Large intestine (tissue), 3 donors: ENCODE measurements around the gene C4orf50. TPM values are rescaled to one million over a fixed set of nuclear protein-coding genes. Genes with fewer than 3 reads are reported as not detected.

ENCODE experiments used
- DNase-seq, 2 donors: peaks; one replicate each; pipeline versions ENCODE4 v3.0.0 to v3.0.0-alpha.2; 2013
- H3K27ac ChIP-seq: one replicate; pipeline ENCODE4 v1.5.1; 2013; ENCODE audit warnings: low read length
- H3K27me3 ChIP-seq: 2 replicates; pipeline ENCODE4 v1.6.1; 2013; ENCODE audit warnings: low read length; ENCODE audit not compliant: control insufficient read depth, insufficient read depth
- H3K36me3 ChIP-seq: 2 replicates; pipeline ENCODE4 v1.6.1; 2013; ENCODE audit warnings: low read length; ENCODE audit not compliant: control insufficient read depth, insufficient read depth
- H3K4me1 ChIP-seq: one replicate; pipeline ENCODE4 v1.6.1; 2013; ENCODE audit warnings: low read length; ENCODE audit not compliant: control insufficient read depth, insufficient read depth
- H3K4me3 ChIP-seq: one replicate; pipeline ENCODE4 v1.5.1; 2013; ENCODE audit warnings: low read length
- H3K9me3 ChIP-seq: one replicate; pipeline ENCODE4 v1.6.1; 2013; ENCODE audit warnings: mild to moderate bottlenecking, low read depth, low read length, moderate library complexity; ENCODE audit not compliant: control insufficient read depth
- WGBS: methylation state at CpG from one replicate; pipeline ENCODE4 v1.1.5; 2013; ENCODE audit warnings: low lambda C conversion rate; ENCODE audit not compliant: insufficient coverage; 5-methylcytosine and 5-hydroxymethylcytosine counted together
- polyA plus RNA-seq: library from polyadenylated mRNA; unstranded; fragments of 120-200 nt; gene quantifications from one replicate; pipeline ENCODE4 v1.2.1, GENCODE V29; 2013

The C4orf50 gene
- polyA plus RNA-seq, 1 donor, result 0.58 TPM

DNA sequence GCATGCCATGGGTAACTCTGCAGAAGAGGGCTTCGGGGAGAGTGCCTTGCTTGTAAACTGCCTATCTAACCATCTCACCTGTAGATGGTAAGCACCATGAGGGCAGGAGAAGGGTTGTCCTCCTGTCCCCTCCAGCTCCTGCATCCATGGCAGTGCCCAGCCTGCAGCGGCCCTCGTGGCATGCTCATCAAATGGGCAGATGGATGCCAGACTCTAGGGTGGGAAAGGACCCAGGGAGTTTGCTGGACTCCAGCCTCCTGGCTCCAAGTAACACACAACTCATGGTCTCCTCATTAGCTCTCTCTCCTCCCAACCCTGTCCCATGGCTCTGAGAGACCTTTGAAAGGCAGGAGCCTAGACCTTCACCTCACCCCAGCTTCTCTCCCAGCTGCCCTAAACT, 95.7 kb downstream of the C4orf50 start:
- Histone ChIP-seq H3K4me1 (no peaks in the 10 kb centered on the region), H3K9me3 (no peaks in the 10 kb centered on the region), H3K27me3 (no peaks in the 10 kb centered on the region), H3K36me3 (no peaks in the 10 kb centered on the region), H3K27ac (no peak overlapping the region), H3K4me3 (no peak overlapping the region)
- DNase-seq, result no peak
- no CpG with 5 or more reads among the region's 3 CpGs for WGBS

DNA sequence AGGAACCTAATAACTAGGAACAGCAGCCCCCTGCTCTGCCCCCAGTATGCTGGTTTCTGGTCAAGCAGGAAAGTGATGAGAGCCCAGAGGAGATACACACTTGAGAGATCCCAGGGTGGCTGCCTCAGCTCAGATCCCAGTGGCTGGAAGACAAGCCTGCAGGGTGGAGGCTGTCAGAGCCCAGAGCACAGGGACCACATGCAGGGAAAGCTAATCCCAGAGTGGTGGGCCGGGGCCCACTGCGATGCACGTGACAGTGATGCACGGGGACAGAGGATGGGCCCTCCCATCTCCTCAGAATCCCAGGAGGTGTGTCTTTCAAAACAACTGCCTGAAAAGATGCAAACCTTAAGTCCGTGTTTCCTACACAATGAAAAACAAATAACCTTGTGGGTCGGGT, 96.2 kb downstream of the C4orf50 start:
- no peak overlapping the region for H3K27ac ChIP-seq
- H3K4me3 ChIP-seq, result no peak overlapping the region
- WGBS, result no CpG with 5 or more reads among the region's 6 CpGs
- H3K27me3 ChIP-seq, result no peaks in the 10 kb centered on the region
- H3K4me1 ChIP-seq, result no peaks in the 10 kb centered on the region
- no peaks in the 10 kb centered on the region for H3K9me3 ChIP-seq
- no peak for DNase-seq
- no peaks in the 10 kb centered on the region for H3K36me3 ChIP-seq

DNA sequence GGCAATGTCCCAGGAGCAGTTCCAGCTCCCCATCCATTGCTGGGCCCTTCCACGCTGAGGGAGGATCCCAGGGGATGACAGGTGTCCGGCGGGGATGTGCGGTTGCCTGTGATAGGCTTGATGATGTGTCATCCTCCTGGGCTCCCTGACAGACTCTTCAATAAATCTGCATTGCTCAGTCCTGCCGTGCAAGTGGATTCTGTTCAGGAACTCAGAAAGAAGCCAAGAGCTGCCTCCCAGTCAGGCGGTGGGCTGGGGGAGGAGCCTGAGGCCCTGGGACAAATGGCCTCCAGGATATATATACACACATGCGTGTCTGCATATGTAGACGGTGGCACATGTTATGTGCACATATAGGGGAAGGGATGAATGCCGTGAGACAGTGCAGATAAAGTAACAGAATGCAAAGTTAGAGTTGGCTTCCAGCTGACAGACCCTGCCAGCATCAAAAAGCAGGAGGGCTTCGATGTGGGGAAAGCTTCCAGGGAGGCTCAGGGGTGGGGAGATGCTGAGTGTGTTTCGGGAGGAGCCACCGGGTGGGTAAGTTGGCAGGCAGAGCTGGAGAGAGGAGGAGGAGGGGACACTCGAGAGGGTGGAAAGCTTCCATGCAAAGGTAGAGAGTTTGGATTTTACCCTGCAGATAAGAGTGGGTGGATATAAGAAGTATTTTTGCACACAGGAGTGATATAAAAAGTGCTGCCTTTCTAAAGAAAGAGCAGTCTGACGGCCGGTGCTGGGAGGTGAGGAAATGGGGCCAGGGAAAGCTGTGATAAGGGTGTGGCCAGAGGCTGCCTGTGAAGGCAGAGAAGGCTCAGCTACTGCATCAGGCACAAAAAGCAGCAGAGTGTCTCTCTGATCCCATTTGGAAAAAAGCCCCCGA, 96.9 kb downstream of the C4orf50 start:
- Histone ChIP-seq H3K36me3 (no peaks in the 10 kb centered on the region), H3K4me1 (no peaks in the 10 kb centered on the region), H3K27me3 (no peaks in the 10 kb centered on the region), H3K4me3 (no peak overlapping the region), H3K9me3 (no peaks in the 10 kb centered on the region), H3K27ac (no peak overlapping the region)
- WGBS, result 50% methylated on average over 1 of the region's 16 CpGs
- DNase-seq, result no peak

DNA sequence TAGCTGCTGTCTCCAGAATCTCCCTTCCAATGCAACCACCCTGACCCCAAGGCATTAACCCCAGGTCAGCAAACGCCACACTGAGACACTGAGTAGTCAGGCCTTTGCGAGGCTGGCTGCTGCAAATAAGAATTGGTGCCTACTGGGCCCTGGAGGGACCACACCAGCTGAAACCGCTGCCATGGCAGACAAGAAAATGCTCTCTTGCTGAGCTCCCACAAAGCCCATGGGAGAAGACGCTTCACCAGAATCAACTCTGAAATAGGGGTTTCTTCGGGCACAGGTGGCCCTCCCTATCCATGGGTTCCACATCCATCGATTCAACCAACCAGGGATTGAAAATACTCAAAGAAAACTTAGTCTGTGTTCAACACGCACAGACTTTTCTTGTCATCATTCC, 98.7 kb downstream of the C4orf50 start:
- no peaks in the 10 kb centered on the region for H3K9me3 ChIP-seq
- no CpG with 5 or more reads among the region's 7 CpGs for WGBS
- H3K27ac ChIP-seq, result no peak overlapping the region
- DNase-seq, result no peak
- no peaks in the 10 kb centered on the region for H3K36me3 ChIP-seq
- H3K4me3 ChIP-seq, result no peak overlapping the region
- H3K27me3 ChIP-seq, result no peaks in the 10 kb centered on the region
- no peaks in the 10 kb centered on the region for H3K4me1 ChIP-seq

DNA sequence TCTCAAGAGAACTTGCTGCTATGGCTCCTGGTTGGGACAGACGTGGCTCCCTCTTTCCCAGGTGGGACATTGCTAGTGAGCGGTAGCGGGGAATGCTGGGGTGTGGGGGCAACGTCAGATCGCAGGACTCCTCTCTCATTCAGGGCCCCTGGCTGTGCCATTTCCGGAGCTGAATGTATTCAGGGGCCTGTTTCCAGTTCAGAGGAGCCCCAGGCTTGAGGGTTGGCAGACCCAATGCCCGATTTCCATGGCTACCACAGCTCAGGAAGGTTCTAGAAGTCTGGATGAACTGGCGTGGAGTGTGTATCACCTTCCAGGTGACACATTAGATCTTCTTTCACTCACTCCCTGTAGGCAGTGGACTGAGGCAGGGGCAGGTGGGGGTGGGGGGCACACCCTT, 99.2 kb downstream of the C4orf50 start:
- no peaks in the 10 kb centered on the region for H3K27me3 ChIP-seq
- no peaks in the 10 kb centered on the region for H3K4me1 ChIP-seq
- H3K4me3 ChIP-seq, result no peak overlapping the region
- H3K36me3 ChIP-seq, result no peaks in the 10 kb centered on the region
- no CpG with 5 or more reads among the region's 8 CpGs for WGBS
- no peak overlapping the region for H3K27ac ChIP-seq
- H3K9me3 ChIP-seq, result no peaks in the 10 kb centered on the region
- DNase-seq, result no peak

DNA sequence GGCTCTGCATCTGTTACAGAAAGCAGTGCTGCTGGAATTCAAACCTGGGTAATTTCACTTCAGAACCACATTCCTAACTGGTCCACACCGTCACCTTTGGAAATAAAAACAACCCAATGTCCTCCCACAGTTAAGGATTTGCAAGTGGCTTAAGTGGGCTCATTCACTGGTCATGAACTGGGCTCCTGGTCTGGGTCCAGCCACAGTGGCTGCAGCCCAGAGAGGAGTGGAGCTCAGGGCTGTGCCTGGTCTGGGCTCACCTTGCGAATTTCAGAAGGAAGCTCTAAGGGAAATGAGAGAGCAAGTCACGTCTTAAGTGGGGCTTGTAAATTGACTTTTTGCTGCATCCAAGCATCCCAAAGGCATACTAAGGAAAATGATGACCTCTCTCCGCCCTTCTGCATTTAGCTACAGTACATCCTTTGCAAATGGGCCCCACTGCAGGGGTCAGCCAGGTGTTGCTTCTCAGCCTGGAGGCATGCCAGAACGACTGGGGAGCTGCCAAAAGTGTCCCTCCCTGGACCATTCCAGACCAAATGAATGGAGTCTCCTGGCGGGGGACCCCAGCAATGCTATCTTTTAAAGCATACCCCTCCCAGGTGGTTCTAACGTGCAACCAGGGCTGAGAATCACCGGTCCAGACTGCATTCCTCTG, 99.8 kb downstream of the C4orf50 start:
- Histone ChIP-seq H3K9me3 (no peaks in the 10 kb centered on the region), H3K4me1 (no peaks in the 10 kb centered on the region), H3K27me3 (no peaks in the 10 kb centered on the region), H3K27ac (no peak overlapping the region), H3K36me3 (no peaks in the 10 kb centered on the region), H3K4me3 (no peak overlapping the region)
- DNase-seq, result no peak
- WGBS, result no CpG with 5 or more reads among the region's 8 CpGs

DNA sequence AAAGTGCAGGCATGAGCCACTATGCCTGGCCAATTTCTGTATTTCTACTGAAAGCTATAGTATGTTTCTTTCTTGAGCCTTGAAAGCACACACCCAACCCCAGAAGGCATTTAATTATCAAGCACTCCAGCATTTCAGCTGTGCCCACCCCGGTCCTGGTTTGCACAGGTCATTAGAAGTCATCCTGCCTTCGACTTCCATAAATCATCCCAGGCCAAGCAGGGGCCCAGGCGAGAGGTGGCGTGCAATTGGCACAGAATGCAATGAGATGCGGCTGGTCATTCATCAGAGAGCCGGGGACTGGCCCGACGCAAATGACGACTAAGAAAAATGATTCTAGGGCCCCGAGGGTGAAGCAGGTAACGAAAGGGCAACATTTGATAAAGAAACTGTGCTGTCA, 100.6 kb downstream of the C4orf50 start:
- H3K4me1 ChIP-seq, result no peaks in the 10 kb centered on the region
- no peaks in the 10 kb centered on the region for H3K36me3 ChIP-seq
- no peaks in the 10 kb centered on the region for H3K27me3 ChIP-seq
- no peaks in the 10 kb centered on the region for H3K9me3 ChIP-seq
- WGBS, result no CpG with 5 or more reads among the region's 11 CpGs
- no peak overlapping the region for H3K4me3 ChIP-seq
- DNase-seq, result no peak
- H3K27ac ChIP-seq, result no peak overlapping the region

DNA sequence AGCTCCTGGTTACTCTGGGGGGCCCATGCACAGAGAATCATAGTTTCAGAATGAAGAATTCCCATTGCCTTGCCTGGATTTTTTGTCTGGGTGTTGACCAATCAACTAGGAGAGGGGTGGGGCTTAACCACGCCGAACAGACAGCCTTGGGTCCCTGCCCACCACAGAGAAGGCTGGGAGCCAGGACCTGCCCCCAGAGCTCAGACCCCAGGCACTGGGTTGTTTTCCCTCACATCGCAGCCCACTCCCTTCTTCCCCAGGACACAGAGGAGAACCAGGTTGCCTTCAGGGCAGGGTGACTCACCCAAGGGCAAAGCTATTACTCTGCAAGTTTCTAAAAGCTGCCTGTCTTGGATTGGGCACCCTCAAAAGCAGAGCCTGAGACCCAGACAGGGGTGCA, 102.0 kb downstream of the C4orf50 start:
- H3K9me3 ChIP-seq, result no peaks in the 10 kb centered on the region
- no peak overlapping the region for H3K4me3 ChIP-seq
- no peak overlapping the region for H3K27ac ChIP-seq
- no peaks in the 10 kb centered on the region for H3K36me3 ChIP-seq
- no peaks in the 10 kb centered on the region for H3K4me1 ChIP-seq
- H3K27me3 ChIP-seq, result no peaks in the 10 kb centered on the region
- no CpG with 5 or more reads among the region's 3 CpGs for WGBS
- DNase-seq, result no peak

DNA sequence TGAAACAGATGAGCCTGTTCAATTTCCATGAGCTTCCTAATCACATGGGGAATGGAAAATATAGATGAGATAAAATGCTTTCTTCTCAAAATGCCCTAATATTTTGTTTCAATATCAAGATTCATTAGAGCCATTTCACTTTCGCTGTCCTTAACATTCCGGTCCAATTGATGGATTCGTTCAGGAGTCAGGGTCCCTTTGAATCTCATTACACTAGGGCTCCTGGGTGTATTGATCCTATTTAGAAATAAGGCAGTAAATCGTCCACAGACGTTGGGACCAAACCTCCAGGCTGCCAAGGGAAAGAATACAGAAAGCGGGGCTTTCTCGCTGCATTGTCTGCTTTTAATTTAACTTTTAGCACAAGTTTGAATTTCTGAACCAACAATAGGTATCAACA, 104.8 kb downstream of the C4orf50 start:
- no CpG with 5 or more reads among the region's 7 CpGs for WGBS
- no peak for DNase-seq
- Histone ChIP-seq H3K4me3 (no peak overlapping the region), H3K4me1 (no peaks in the 10 kb centered on the region), H3K36me3 (no peaks in the 10 kb centered on the region), H3K27ac (no peak overlapping the region), H3K27me3 (no peaks in the 10 kb centered on the region), H3K9me3 (no peaks in the 10 kb centered on the region)

DNA sequence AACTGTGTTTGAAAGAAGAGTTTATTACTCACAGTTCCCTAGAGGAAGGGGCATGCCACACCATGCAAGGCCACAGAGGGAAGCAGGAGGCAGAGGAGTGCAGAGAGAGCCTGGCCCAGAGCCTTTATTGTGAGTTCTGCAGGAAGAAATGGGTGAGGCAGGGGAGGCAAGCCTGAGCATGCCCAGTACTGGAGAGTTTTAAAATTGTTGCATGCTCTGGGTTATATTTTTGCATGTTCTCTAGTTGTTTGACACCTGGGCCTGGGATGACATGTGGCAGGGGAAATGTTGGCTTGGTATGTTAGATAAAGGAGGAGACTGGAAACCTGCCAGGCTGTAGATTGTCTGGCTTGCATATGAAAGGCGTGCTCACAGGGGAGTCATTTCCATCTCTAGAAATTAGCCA, 105.6 kb downstream of the C4orf50 start:
- no peaks in the 10 kb centered on the region for H3K4me1 ChIP-seq
- H3K27me3 ChIP-seq, result no peaks in the 10 kb centered on the region
- no peak overlapping the region for H3K4me3 ChIP-seq
- no CpG with 5 or more reads among the region's 1 CpG for WGBS
- DNase-seq, result no peak
- no peaks in the 10 kb centered on the region for H3K9me3 ChIP-seq
- no peak overlapping the region for H3K27ac ChIP-seq
- H3K36me3 ChIP-seq, result no peaks in the 10 kb centered on the region
